H9 (cell line): ENCODE results near the gene RAB11FIP5. TPM values are rescaled to one million over a fixed set of nuclear protein-coding genes. Genes with fewer than 3 reads are reported as not detected.

ENCODE experiments used
- DNase-seq: peaks from one replicate; pipeline ENCODE4 v3.0.0-alpha.2; 2017
- H2AFZ ChIP-seq: one replicate; pipeline ENCODE4 v1.6.1; 2013; ENCODE audit warnings: mild to moderate bottlenecking, low read length, control low read depth, moderate library complexity
- H2AK5ac ChIP-seq: 2 replicates; pipeline ENCODE4 v1.6.1; 2013; ENCODE audit warnings: low read length, control low read depth, mixed read lengths; ENCODE audit not compliant: insufficient read length
- H2BK120ac ChIP-seq: one replicate; pipeline ENCODE4 v1.6.1; 2013; ENCODE audit warnings: low read depth, mild to moderate bottlenecking, low read length, control low read depth, inconsistent platforms; ENCODE audit not compliant: poor library complexity, severe bottlenecking
- H2BK12ac ChIP-seq: 2 replicates; pipeline ENCODE4 v1.6.1; 2013; ENCODE audit warnings: low read length, control low read depth, mixed read lengths, low read depth; ENCODE audit not compliant: insufficient read length
- H2BK15ac ChIP-seq: 2 replicates; pipeline ENCODE4 v1.6.1; 2013; ENCODE audit warnings: low read depth, low read length, control low read depth
- H2BK20ac ChIP-seq: one replicate; pipeline ENCODE4 v1.6.1; 2013; ENCODE audit warnings: low read depth, mild to moderate bottlenecking, low read length, control low read depth, inconsistent platforms; ENCODE audit not compliant: poor library complexity, severe bottlenecking
- H2BK5ac ChIP-seq: 2 replicates; pipeline ENCODE4 v1.6.1; 2013; ENCODE audit warnings: low read length, control low read depth, mixed read lengths; ENCODE audit not compliant: insufficient read length
- H3K14ac ChIP-seq: 2 replicates; pipeline ENCODE4 v1.6.1; 2013; ENCODE audit warnings: low read length, control low read depth; ENCODE audit not compliant: insufficient read depth
- H3K18ac ChIP-seq: 2 replicates; pipeline ENCODE4 v1.6.1; 2013; ENCODE audit warnings: low read depth, mild to moderate bottlenecking, mixed read lengths, low read length, control low read depth; ENCODE audit not compliant: insufficient read length
- H3K23ac ChIP-seq: 2 replicates; pipeline ENCODE4 v1.6.1; 2013; ENCODE audit warnings: low read length, control low read depth, mixed read lengths, low read depth; ENCODE audit not compliant: insufficient read length
- H3K23me2 ChIP-seq: 2 replicates; pipeline ENCODE4 v1.6.1; 2013; ENCODE audit warnings: low read depth, mild to moderate bottlenecking, mixed read lengths, low read length, control low read depth; ENCODE audit not compliant: insufficient read length, poor library complexity, severe bottlenecking
- H3K27ac ChIP-seq: 2 replicates; pipeline ENCODE4 v1.5.1; 2013; ENCODE audit warnings: low read length, control low read depth, mixed read lengths, low read depth; ENCODE audit not compliant: insufficient read length
- H3K27me3 ChIP-seq: 2 replicates; pipeline ENCODE4 v1.6.1; 2013; ENCODE audit warnings: low read length, control low read depth, inconsistent platforms; ENCODE audit not compliant: insufficient read depth
- H3K4ac ChIP-seq: 2 replicates; pipeline ENCODE4 v1.6.1; 2013; ENCODE audit warnings: low read depth, mild to moderate bottlenecking, control low read depth, inconsistent platforms, low read length, moderate library complexity
- H3K4me1 ChIP-seq: 2 replicates; pipeline ENCODE4 v1.6.1; 2013; ENCODE audit warnings: low read length, control low read depth, inconsistent platforms; ENCODE audit not compliant: insufficient read depth
- H3K4me2 ChIP-seq: 2 replicates; pipeline ENCODE4 v1.6.1; 2013; ENCODE audit warnings: low read length, control low read depth, mixed read lengths; ENCODE audit not compliant: insufficient read length, insufficient read depth
- H3K56ac ChIP-seq: 2 replicates; pipeline ENCODE4 v1.6.1; 2013; ENCODE audit warnings: low read depth, mild to moderate bottlenecking, mixed read lengths, low read length, control low read depth; ENCODE audit not compliant: insufficient read length
- H3K79me1 ChIP-seq: 2 replicates; pipeline ENCODE4 v1.6.1; 2013; ENCODE audit warnings: low read depth, mild to moderate bottlenecking, moderate library complexity, low read length, control low read depth, inconsistent platforms; ENCODE audit not compliant: insufficient read depth, poor library complexity, severe bottlenecking
- H3K79me2 ChIP-seq: 2 replicates; pipeline ENCODE4 v1.6.1; 2013; ENCODE audit warnings: low read length, control low read depth, inconsistent platforms; ENCODE audit not compliant: insufficient read depth
- H3K9ac ChIP-seq: 2 replicates; pipeline ENCODE4 v1.6.1; 2013; ENCODE audit warnings: low read length, control low read depth, mixed read lengths; ENCODE audit not compliant: insufficient read length; ENCODE audit errors: extremely low read depth
- H3K9me3 ChIP-seq: one replicate; pipeline ENCODE4 v1.6.1; 2013; ENCODE audit warnings: low read depth, low read length, inconsistent platforms; ENCODE audit not compliant: control insufficient read depth
- H3T11ph ChIP-seq: one replicate; pipeline ENCODE4 v1.6.1; 2013; ENCODE audit warnings: mild to moderate bottlenecking, low read length, control low read depth, inconsistent platforms
- H4K20me1 ChIP-seq: one replicate; pipeline ENCODE4 v1.6.1; 2013; ENCODE audit not compliant: control insufficient read depth, insufficient read length, insufficient read depth
- H4K5ac ChIP-seq: 2 replicates; pipeline ENCODE4 v1.6.1; 2013; ENCODE audit warnings: low read depth, mild to moderate bottlenecking, mixed read lengths, low read length, control low read depth; ENCODE audit not compliant: insufficient read length
- H4K8ac ChIP-seq: replicated peaks from 2 replicates; pipeline ENCODE4 v1.6.1; 2013; ENCODE audit warnings: low read length, control low read depth, mixed read lengths, low read depth; ENCODE audit not compliant: insufficient read length
- H4K91ac ChIP-seq: 2 replicates; pipeline ENCODE4 v1.6.1; 2013; ENCODE audit warnings: low read depth, mild to moderate bottlenecking, moderate library complexity, mixed read lengths, low read length, control low read depth; ENCODE audit not compliant: insufficient read length
- H3K27ac Mint-ChIP-seq, 3 experiments: 2 replicates in 2 of 3; 3 replicates in 1 of 3; pipeline ENCODE4 v1.8.0; 2020 to 2021; ENCODE audit warnings: mixed read lengths in 3 of 3, mild to moderate bottlenecking in 1 of 3, moderate library complexity in 1 of 3
- H3K27me3 Mint-ChIP-seq: 2 replicates; pipeline ENCODE4 v1.8.0; 2021; ENCODE audit warnings: low read depth, mild to moderate bottlenecking, moderate library complexity, mixed read lengths
- H3K36me3 Mint-ChIP-seq, 3 experiments: 2 replicates in 2 of 3; 3 replicates in 1 of 3; pipeline ENCODE4 v1.8.0; 2020 to 2021; ENCODE audit warnings: low read depth in 3 of 3, mixed read lengths in 3 of 3; ENCODE audit not compliant: insufficient read depth in 1 of 3
- H3K4me1 Mint-ChIP-seq, 2 experiments: 2 replicates each; pipeline ENCODE4 v1.8.0; 2020; ENCODE audit warnings: mixed read lengths in 2 of 2
- H3K4me3 Mint-ChIP-seq, 2 experiments: 2 replicates in 1 of 2; 3 replicates in 1 of 2; pipeline ENCODE4 v1.8.0; 2020 to 2021; ENCODE audit warnings: mild to moderate bottlenecking in 2 of 2, mixed read lengths in 2 of 2, moderate library complexity in 1 of 2
- H3K9me3 Mint-ChIP-seq, 2 experiments: 2 replicates in 1 of 2; 3 replicates in 1 of 2; pipeline ENCODE4 v1.8.0; 2020; ENCODE audit warnings: mild to moderate bottlenecking in 2 of 2, mixed read lengths in 2 of 2, moderate library complexity in 1 of 2
- CTCF ChIP-seq: fragments of 200-600 bp; sonication (generic); conservative IDR thresholded peaks from 3 replicates; pipeline ENCODE4 v1.8.0; 2021; ENCODE audit warnings: antibody characterized with exemption, mild to moderate bottlenecking
- WGBS: extraction: QIAGEN DNeasy Blood & Tissue Kit; methylation state at CpG from one replicate; pipeline ENCODE4 v1.1.7; 2013; ENCODE audit warnings: missing lambda C conversion rate, low lambda C conversion rate, mixed read lengths; ENCODE audit not compliant: insufficient read length; ENCODE audit errors: extremely low coverage; 5-methylcytosine and 5-hydroxymethylcytosine counted together
- total RNA-seq: library from RNA; stranded (reverse); gene quantifications from 2 replicates; pipeline ENCODE4 v1.2.1, GENCODE V29; 2021

Gene RAB11FIP5
- total RNA-seq, 1 experiment from 2014 or later: 7.1 TPM

DNA sequence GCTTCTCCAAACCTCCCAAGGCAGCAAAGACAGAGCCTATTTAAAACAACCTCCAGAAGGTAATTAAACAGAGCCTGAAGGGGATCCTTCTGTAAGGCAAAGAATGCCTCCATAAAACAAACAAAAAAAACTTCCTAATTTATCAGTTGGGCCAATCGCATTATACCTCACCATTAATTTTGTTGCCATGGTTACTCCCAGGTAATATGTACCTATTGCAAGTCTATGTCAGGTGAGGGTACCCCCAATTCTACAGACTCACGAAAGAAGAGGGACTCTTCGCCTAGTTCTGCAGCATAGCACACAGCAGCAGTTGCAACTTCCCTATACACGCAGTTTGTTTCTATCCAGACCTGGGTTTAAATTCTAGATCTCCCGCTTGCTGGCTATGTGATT lies 80.0 kb downstream of the RAB11FIP5 start:
- H3K27me3 Mint-ChIP-seq: no peaks in the 10 kb centered on the region

More for the DNA sequence above, 80.0 kb downstream of the RAB11FIP5 start:
- Histone ChIP-seq H2AFZ (no peak overlapping the region), H4K8ac (no peak overlapping the region), H2BK5ac (no peak overlapping the region), H4K20me1 (no peaks in the 10 kb centered on the region), H3K4me2 (no peak overlapping the region), H3K23ac (no peak overlapping the region), H3K23me2 (no peaks in the 10 kb centered on the region), H3K9me3 (no peaks in the 10 kb centered on the region), H2BK15ac (no peak overlapping the region), H2BK120ac (no peak overlapping the region), H3K14ac (no peak overlapping the region), H3K4ac (no peak overlapping the region), H3T11ph (no peak overlapping the region), H4K5ac (no peak overlapping the region), H3K27ac (no peak overlapping the region), H3K18ac (no peak overlapping the region), H3K4me1 (no peaks in the 10 kb centered on the region; the same call in 1 of the 2 replicates), H3K79me2 (no peaks in the 10 kb centered on the region), H4K91ac (no peak overlapping the region), H2BK20ac (no peak overlapping the region), H2AK5ac (no peak overlapping the region), H2BK12ac (no peak overlapping the region), H3K56ac (no peak overlapping the region), H3K79me1 (no peaks in the 10 kb centered on the region), H3K27me3 (no peaks in the 10 kb centered on the region), H3K9ac (no peak overlapping the region)
- no peak for DNase-seq
- WGBS: no CpG with 5 or more reads among the region's 5 CpGs
- H3K4me1 Mint-ChIP-seq: peaks cover 14 to 21% of the 10 kb centered on the region in 2 experiments
- no peak overlapping the region for H3K27ac Mint-ChIP-seq
- no peak for TF ChIP-seq CTCF
- H3K4me3 Mint-ChIP-seq: no peak overlapping the region
- peaks cover 0 to 7% (median 0%) of the 10 kb centered on the region in 3 experiments; a peak in 2 of 7 replicates for H3K36me3 Mint-ChIP-seq
- H3K9me3 Mint-ChIP-seq: no peaks in the 10 kb centered on the region
